HG03571 (cell line): ENCODE results near the gene SLC25A20.
"Not testable (repeated sequence)": the region's sequence is repeated elsewhere in the genome, so short reads cannot be mapped to it uniquely, and the experiment has no call there.

ENCODE experiments used
- ATAC-seq: cut with Tn5 transposase; IDR thresholded peaks from one replicate; pipeline ENCODE4 v1.9.1; 2021; ENCODE audit not compliant: unreplicated experiment

SLC25A20 gene

GRCh38 chr3:48898383-48899234 is at the start of gene SLC25A20:
SLC25A20 (minus strand) TSS chr3:48898882; CDS start chr3:48898794, 88 bp downstream.
- peak; percentile 92 for ATAC-seq

DNA sequence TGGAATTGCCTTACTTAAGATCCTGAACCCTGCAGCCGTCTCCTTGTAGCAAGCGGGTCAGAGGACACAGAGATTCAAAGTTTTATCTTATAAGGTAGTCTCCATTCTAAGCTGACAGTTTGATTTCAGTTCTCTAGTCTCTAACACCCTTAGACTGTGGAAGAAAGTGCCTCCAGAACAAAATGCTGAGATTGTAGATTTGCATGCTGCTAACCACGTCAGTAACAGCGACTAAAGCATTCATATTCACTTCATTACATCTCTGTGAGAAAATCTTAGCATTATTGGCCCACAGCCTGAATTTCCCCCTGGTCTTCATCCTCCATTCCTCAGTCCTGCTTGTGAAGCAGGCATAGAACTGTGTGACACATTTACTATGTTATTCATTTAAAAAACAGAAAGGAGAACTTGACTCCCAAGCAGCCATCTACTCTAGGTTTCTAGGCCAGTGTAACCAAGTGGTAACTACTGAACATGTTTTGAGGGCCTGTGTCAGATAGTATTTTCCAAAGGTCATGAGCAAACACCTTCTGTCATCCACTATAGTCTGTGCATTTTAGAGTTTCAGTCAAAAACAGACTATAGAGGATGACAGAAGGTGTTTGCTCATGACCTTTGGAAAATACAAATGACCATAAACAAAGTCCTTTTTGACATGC is 47.3 kb upstream of the SLC25A20 start:
- no peak for ATAC-seq

DNA sequence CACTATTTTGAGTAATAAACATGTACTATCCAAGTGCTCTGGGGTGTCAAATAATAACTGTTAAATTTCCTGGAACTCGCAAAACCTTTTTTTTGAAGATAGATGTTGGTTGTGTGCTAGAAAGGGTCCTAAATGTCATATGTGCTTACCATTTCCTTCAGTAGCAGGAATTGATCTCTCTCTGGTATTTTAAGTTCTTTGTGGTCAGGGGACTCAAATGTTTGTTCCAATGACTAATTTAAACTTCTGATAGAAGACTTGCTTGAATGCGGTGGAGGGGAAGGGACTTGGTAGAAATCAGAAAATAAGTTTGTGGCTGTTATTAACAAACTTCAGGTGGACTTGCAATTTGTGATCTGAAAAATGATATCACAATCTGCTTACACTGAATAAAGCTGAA is 46.8 kb upstream of the SLC25A20 start:
- ATAC-seq = no peak

DNA sequence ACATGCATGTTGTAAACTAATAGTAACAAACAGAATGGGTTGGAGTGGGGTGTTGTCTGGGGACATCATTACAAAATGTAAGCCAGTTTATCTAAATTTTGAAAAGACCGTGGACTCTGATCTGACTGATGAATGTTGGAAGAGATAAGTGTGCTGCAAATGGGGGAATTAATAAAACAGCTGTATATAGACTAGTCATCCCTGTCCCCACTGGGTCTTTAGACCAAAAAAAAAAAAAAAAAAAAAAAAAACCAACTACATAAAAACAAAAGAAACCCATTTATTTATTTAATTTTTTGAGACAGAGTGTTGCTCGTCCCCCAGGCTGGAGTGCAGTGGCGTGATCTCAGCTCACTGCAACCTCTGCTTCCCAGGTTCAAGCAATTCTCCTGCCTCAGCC is 40.0 kb upstream of the SLC25A20 start:
- no peak for ATAC-seq

DNA sequence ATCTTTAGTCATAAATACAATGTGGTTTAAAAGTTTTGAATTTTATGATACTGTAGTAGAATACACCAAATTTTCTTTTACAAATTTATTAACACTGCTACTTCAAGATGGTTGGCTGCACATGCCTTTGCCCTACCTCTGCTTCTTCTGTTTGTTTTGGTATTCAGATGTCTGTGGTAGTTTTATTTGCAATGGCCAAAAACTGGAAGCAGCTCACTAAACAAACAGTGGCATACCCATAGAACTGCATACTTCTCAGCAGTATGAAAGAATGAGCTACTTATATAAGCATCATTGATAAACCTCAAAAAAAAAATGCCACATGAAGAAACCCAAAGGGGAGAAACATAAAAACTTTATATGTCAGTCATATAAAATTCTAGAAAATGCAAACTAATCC is 39.5 kb upstream of the SLC25A20 start:
- ATAC-seq = no peak

GRCh38 chr3:48935530-48935929 is 36.8 kb upstream of the SLC25A20 start:
- no peak for ATAC-seq

DNA sequence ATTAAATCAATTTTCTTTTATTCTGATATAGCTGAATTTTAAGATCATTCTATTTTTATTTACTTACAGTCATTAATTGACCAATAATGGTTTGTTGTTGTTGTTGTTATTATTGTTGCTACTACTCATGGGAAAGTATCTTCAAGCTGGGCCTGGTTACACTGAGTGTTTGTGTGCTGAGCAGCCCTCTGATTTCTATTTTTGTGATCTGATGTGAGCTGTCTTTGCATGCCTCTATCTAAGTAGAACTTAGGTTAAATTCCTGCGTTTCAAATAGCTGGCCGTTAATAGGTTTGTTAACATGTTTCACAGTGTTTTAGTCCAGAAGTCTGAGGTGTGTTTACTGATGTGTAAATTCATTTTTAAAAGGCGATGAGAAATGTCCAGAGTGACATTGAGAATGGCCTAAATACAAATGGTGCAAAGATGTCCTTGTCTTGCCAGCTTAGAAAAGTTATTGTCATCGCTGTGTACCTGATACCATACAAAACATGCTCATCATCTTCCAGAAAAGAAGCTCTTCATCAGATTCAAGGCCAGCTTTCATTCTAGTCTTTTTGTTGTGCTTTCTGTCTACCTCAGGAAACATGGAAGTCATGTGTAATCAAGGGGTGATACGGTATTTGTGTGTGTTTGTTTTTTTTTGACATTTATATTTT is 35.8 kb upstream of the SLC25A20 start:
- ATAC-seq = no peak

- no peak for ATAC-seq
Measured at GRCh38 chr3:48931944-48932580, 33.4 kb upstream of the SLC25A20 start.

DNA sequence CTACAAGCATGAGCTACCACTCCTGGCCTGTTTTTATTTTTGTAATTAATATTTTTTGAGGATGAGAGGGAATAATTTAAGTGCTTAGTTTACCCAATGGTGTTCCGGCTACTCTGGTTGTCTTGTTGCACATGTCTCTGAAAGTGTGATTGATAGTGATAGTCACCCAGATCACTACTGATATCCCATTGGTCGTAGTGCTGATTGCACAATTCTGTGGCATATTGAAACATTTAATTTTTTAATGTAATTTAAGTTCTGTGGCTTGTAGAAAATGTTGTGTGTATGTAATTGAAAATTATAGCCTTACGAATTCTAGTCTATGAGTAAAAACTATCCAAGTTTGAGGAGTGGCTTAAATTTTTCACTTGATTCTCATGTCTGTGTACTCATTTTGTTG is 31.9 kb upstream of the SLC25A20 start:
- no peak for ATAC-seq

DNA sequence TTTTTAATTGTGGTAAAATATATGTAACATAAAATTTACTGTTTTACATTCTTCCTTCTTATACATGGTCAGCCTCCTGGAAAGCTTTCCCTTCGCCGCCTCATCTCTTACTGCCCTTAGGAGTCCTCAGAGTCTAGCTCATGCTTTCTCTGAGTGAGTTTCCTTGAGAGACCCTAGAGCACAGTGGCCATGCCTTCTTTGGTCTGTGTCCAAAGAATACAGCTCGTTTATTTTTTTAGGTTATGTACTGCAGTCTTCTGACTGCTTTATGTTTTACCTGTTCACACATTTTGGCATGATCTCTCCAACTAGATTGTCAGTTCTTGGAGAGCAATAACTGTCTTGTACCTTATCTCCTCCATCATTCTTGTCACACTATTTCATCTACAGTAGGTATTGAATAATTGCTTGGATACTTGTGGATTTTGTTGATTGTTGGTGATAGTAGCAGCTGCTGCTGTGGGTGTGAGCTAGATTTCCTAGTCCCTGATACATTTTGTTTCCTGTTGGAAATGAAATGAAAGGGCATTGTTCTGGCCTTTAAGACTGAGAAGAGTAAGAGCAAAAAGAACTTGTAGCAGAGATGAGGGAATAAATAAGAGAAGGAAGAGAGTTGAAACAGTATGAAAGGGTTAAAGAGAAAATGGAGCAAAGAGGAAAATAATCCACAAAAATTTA is 30.8 kb upstream of the SLC25A20 start:
- no peak for ATAC-seq

DNA sequence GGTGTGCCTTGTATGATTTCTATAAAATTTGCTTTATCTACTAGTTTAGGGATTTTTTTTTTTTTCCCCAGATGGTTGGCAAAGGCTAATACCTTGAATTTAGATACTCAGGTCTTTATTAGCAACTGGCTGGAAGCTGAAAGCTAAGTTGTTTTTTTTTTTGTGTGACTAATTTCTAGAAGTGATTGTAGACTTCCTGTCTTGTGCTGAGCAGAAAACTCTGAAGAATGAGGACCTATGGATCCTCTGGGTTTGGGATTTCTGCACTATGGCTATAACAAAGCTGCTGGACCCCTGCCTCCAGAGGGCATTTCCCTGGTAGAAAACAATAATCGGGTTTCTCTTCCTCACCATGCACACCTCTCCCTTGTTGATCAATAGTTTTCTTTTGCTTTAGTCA is 30.0 kb upstream of the SLC25A20 start:
- ATAC-seq = no peak

DNA sequence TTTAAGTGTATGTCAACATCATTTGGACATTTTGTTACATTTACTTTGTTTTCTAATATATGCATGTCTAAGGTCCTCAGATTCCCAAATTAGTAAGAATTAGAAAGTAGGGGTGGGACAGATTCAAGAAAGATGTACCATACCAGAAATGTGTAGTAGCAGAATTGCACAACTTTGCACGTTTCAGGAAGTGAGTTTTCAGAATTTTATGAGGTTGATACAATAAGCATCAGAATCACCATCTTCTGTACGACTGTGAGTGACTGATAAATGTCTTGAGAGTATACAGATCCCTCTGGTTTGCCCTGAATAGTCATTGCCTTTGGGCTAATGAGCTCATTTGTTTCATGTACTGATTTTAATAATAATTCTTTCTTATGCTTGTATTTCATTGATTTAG is 29.2 kb upstream of the SLC25A20 start:
- ATAC-seq = no peak

DNA sequence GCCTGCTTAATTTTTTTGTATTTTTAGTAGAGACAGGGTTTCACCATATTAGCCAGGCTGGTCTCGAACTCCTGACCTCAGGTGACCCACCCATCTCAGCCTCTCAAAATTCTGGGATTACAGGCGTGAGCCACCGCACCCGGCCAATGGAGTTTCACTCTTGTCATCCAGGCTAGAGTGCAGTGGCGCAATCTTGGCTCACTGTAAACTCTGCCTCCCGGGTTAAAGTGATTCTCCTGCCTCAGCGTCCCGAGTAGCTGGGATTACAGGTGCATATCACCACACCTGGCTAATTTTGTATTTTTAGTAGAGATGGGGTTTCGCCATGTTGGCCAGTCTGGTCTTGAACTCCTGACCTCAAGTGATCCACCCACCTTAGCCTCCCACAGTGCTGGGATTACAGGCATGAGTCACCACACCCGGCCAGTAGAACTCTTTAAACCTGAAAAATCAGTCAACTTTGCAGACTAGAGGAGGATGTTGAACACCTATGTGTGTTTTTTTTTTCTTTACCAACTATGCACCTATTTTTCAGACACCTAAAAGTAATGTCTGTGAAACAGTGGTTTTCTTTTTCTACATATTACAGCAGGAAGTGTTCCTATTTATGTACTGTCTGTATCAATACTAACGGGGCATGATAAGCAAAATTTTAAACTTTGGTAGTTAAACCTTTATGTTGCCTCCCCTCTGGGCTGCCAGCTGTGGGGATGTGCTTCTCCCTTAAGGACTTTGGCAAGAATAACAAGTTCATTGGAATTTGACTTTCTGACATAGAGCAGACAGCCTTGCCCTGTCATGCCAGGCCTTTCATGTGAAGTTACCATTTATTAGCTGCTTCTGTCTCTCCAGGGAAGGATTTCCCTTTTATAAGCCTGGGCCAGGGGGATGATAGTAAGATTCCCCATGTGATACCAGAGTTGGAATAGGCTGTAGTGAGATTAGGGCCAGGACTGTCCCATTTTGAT is 28.0 kb upstream of the SLC25A20 start:
- no peak for ATAC-seq

GRCh38 chr3:48919215-48920138 is 20.8 kb upstream of the SLC25A20 start:
- ATAC-seq = peak; percentile 16

GRCh38 chr3:48918388-48919214 is 19.9 kb upstream of the SLC25A20 start, which contains the start of gene ARIH2:
ARIH2 (plus strand) TSS chr3:48918842; CDS start chr3:48927559, 8,717 bp downstream.
- ATAC-seq = peak; percentile 84

DNA sequence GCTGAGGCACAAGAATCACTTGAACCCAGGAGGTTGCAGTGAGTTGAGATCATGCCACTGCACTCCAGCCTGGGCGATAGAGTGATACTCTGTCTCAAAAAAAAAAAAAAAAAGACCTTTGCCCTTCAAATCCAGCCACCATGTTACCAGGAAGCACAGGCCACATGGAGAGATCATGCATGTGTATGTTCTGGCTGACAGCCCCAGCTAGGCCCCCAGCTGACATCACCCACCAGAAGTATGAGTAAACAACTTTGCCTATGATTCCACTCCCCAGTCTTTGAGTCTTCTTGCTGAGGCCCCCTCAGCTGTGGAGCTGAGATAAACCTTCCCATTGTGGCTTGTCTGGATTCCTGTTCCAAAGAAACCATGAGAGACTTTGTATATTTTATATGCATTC is 16.6 kb upstream of the SLC25A20 start:
- no peak for ATAC-seq

DNA sequence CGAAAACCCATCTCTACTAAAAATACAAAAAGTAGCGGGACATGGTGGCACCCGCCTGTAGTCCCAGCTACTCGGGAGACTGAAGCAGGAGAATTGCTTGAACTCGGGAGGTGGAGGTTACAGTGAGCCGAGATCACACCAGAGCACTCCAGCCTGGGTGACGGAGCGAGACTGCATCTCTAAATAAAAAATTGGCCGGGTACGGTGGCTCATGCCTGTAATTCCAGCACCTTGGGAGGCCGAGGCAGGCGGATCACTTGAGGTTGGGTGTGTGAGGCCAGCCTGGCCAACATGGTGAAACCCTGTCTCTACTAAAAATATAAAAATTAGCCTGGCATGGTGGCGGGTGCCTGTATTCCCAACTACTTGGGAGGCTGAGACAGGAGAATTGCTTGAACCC is 8.3 kb upstream of the SLC25A20 start:
- not testable (repeated sequence) for ATAC-seq

GRCh38 chr3:48899273-48899672 is 591 bp upstream of the SLC25A20 start:
- no peak for ATAC-seq
